Stimulated activated CD8-positive, alpha-beta memory T cell treated with anti-CD3 and anti-CD28 coated beads, Interleukin-12 subunit alpha, Interleukin-12 subunit beta, amount 100 ng/mL, for 24 hours (primary cell): ENCODE data around the gene HDAC4.

Experiments used
- DNase-seq: peaks from one replicate; pipeline ENCODE4 v3.0.0-alpha.2; 2020; ENCODE audit errors: extremely low read depth

The HDAC4 gene

GRCh38 chr2:239109041-239109927 lies 291.5 kb downstream of the HDAC4 start:
- no peak for DNase-seq

GRCh38 chr2:239108459-239108858 lies 292.4 kb downstream of the HDAC4 start:
- DNase-seq, result no peak

- no peak for DNase-seq
Observed at GRCh38 chr2:239107936-239108335, 292.9 kb downstream of the HDAC4 start.

GRCh38 chr2:239106966-239107365 lies 293.9 kb downstream of the HDAC4 start:
- no peak for DNase-seq

- DNase-seq, result no peak
Observed at GRCh38 chr2:239106314-239106908, 294.4 kb downstream of the HDAC4 start.

GRCh38 chr2:239105234-239105633 lies 295.6 kb downstream of the HDAC4 start:
- no peak for DNase-seq

GRCh38 chr2:239104800-239105199 lies 296.0 kb downstream of the HDAC4 start:
- no peak for DNase-seq

- no peak for DNase-seq
Observed at GRCh38 chr2:239103125-239104098, 297.4 kb downstream of the HDAC4 start.

GRCh38 chr2:239102266-239102665 lies 298.6 kb downstream of the HDAC4 start:
- DNase-seq, result no peak

GRCh38 chr2:239101807-239102206 lies 299.0 kb downstream of the HDAC4 start:
- DNase-seq, result no peak

GRCh38 chr2:239101071-239101470 lies 299.7 kb downstream of the HDAC4 start:
- DNase-seq, result no peak

GRCh38 chr2:239099474-239099873 lies 301.3 kb downstream of the HDAC4 start:
- no peak for DNase-seq

GRCh38 chr2:239098288-239098970 lies 302.4 kb downstream of the HDAC4 start:
- no peak for DNase-seq

- DNase-seq, result no peak
Observed at GRCh38 chr2:239097428-239097696, 303.5 kb downstream of the HDAC4 start.

- no peak for DNase-seq
Observed at GRCh38 chr2:239096676-239097427, 304.0 kb downstream of the HDAC4 start.

- no peak for DNase-seq
Observed at GRCh38 chr2:239095460-239096081, 305.2 kb downstream of the HDAC4 start.

GRCh38 chr2:239094867-239095266 lies 306.0 kb downstream of the HDAC4 start:
- no peak for DNase-seq

GRCh38 chr2:239093952-239094351 lies 306.9 kb downstream of the HDAC4 start:
- DNase-seq, result no peak

- no peak for DNase-seq
Observed at GRCh38 chr2:239093542-239093941, 307.3 kb downstream of the HDAC4 start.

- no peak for DNase-seq
Observed at GRCh38 chr2:239092571-239093294, 308.1 kb downstream of the HDAC4 start.
